Cerebellar cortex (tissue), 1 donor: ENCODE results near the gene HOXC9.
"Not testable (repeated sequence)": the region's sequence is repeated elsewhere in the genome, so short reads cannot be mapped to it uniquely, and the experiment has no call there.

Experiments
- DNase-seq: peaks from one replicate; pipeline ENCODE4 v3.0.0-alpha.2; 2015; ENCODE audit warnings: low spot score

The HOXC9 gene

DNA sequence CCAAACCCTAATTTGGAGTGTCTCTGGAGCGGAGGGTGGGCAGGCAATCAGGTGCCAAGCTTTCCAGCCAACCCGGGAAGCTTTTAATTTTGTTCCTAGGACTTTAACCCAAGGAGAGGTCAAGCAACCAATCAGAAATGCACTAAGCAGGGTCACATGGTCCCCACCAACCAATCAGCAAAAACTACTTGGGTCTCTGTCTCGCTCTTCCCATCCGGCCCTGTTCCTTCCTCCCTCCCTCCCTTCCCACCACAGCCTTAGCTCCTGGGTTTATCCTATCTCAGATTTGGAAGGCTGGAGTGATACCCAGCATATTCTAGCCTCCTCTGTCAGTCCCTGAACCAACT lies 40.2 kb downstream of the HOXC9 start:
- peak; percentile 68 for DNase-seq

DNA sequence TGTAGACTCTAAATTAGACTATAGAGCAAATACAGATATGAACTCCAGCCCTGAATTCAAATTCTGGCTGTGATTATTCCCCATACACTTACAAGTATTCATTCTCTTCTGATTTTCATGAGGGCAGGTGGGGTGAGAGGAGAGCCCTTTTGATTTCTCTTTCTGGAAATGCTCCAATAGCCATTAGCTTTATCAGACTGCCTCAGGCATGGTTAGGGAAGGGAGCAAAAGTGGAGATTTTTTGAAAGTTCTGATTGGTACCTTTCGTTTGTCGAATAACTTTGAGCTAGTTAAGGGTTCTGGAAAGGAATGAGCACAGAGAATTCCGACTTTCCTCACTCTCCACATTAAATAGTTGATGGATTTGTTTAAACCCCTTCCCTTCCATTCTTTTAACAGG lies 40.7 kb downstream of the HOXC9 start:
- DNase-seq = no peak

DNA sequence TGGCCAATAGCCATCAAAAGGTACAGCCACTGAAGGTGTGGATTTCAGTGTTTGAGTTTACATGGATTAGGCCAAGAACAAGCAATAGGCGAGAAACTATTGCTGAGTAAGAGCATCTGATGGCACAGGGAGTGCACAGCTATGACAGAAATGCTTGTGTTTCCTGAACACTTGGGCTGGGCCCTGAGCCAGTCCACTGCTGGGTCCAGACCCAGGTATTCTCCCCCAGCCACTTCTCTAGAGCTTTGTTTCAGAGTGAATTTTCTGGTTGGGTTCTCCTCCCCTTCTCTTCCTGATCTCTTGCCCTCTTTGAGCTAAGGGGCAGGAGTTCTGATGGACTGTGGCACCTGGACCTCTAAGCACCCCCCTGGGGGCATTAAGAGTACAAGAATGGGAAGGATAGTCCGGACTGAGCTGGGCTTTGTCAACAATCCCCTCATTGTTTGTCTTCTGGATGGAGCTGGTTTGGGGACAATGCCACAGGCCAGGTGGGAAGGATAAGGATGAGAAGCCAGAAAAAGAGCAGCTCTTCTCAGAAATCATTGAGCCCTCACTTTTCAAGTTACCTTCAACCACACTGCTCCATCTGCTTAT lies 41.2 kb downstream of the HOXC9 start:
- DNase-seq = no peak

DNA sequence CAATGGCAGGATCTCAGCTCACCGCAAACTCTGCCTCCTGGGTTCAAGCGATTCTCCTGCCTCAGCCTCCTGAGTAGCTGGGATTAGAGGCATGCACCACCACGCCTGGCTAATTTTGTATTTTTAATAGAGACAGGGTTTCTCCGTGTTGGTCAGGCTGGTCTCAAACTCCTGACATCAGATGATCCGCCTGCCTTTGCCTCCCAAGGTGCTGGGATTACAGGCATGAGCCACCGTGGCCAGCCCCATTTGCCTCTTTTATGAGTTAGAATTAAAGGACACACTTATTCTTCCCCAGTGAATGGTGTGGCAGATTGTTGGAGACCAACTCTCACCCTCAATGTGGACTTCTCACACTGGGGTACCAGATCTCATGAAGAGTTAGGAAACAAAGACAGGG lies 42.1 kb downstream of the HOXC9 start:
- not testable (repeated sequence) for DNase-seq

DNA sequence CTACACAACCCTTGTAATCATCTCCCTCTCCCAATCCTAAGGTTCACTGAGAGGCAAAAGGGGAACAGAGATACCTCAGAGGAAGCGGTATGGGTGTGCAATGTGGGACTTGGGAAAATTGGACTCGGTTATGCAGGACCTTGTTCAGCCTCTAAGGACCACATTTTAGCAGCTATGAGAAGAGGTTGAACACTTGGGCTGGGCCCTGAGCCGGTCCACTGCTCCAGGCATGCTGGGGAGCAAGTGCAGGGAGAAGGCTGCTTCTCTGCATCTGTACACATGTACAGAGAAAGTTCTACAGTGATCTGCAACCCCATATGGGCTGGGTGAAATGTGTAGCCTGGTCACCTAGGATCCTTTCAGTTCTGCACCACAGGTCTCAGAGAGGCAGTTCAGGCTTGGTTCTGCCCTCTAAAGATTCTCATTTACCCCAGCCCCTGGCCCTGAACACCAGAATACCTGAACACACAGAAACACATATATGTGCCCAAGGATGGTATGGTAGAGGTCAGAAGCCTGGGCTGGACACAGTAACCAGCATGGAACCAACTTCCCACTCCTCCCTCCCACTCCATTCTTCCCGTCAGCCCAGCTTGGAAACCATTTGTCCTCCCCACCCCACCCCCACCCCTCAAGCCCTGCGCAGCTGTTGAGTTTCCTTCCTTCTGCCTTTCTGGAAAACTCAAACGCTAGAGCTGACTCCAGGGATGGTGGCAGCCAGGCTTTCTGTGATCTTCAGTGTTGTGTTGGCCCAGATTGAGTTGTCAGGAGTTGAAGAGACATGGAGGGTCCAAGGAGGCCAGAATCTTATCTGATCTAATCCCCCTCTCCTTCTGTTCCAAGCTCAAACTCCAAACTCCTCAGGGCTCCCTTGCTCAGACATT lies 43.3 kb downstream of the HOXC9 start:
- DNase-seq = no peak

DNA sequence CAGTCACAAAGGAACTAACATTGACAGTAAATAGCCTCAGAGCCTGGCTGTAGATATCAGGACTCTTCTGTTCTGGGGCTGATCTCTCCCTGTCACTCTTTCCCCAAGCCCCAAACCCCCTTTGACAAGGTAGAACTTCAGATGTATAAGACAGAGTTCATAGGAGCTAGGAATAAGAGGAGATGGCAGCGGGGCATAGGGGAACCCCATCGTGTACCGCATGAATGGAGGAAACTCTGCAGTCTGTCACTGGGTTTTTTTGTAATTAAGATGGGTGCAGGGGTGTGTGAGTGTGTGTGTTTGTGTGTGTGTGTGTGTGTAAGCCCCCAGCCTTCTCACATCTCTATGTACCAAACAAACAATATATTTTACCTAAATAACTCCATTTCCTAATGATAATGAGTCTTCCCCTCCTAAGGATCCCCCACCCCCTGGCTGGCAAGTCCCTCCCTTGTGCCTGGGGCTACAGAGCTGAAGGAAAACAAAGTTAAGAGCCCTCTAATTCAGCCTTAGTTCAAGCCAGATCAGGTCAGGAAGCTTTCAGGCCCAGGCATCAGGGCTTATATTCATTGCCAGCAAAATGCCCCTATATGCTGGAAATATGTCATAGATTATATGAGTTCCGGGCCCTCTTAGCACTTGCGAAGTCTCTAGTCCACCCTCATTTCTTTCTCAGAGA lies 44.6 kb downstream of the HOXC9 start:
- DNase-seq = no peak

DNA sequence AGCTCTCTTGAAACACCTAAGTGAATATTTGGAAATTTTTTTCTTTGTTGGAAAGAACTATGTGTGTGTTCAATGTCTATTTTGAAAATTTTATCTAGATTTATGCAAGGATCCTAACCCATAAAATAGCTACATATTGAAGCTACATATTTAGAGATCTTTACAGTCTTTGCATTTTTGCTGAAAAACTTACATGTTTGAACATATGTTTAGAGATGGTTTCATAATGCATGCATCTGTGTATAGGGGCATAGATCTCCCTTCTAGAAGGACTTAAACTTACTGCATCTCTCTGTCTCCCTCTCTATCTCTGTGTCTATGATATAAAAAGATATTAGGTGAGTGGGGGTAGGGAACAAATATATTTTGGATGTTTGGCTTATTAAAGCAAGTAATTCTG lies 45.4 kb downstream of the HOXC9 start:
- DNase-seq = no peak

DNA sequence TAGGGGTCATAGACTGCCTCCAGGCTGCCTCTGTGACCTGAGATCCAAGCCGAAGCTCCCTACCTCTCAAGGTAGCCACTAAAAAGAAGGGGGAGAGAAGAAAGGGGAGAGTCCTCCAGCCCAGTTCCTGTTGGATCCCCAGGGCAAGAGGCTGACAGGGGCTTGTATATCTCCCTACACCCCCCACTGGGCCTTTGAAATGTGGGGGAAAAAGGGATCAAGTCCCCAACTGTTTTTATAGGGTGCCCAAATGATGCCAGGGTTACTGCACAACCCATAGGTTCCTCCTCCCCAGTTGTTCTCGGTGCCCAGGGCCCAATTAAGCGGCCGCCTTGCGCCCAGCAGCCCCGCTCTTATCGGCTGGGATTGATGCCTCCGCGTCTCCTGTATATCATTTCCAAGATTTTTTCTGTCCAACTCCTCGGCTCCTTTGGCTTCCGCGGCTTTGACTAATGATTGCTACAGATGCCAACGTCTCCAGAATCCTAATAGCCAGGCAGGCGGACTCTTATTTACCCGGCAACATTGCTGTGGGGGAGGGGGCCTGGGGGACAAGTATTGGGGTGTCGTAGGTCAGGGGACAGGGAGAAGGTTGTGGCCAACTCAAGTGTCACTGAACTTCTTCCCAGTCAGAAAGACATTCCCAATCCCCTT lies 46.0 kb downstream of the HOXC9 start:
- DNase-seq = no peak

DNA sequence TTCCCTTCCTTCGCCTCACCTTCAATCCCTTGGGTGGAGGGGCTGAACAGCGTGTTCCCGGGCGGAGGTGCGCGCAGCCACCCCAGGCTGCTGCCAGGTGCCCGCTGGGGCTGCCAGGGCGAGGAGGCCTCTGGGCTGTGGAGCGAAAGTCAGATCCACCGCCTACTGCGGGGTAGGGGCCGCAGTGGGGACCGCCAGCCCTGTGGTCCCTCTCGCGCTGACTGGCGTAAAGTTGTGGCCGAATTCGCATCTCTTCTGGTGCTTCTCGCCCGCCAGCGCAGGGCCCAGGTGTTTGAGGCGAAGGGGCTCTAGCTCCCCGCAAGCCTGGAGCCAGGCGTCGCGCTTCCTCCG lies 46.8 kb downstream of the HOXC9 start:
- DNase-seq = no peak

DNA sequence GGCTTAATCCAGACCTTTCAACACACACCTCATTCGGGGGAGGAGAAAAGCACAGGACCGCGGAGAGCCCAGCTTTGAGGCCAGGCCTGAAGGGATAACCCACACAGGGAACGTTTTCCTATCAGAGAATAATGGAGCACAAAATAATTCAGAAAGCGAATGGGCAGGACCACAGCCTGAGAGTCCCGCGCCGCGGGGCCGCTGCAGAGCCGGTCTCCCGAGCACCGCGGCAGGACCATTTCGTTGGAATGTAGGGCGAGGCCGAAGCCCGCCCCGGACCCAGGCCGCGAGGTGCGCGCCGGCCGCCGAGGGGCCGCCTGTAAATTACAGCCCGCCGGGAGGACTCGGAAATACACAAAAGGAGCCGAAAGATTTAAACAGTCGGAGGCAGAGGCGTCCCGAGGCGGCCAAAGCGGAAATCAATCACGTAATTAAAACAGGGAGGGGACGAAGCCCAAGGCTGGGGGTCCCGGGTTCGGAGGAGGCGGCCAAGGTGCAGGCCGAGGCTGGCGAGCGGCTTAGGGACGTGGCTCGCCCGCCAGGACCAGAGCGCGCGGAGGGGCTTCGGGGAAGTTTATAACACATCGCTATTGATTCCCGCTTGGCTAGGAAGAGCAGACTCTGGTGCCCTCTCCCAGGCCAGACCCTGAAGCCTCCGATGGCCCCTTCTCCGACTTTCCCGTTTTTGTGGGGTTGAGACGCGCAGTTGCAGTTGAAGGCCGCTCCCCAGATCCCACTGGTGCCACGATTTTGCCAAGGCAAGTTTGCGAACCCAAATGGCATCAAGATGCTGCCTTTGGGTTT lies 47.4 kb downstream of the HOXC9 start:
- no peak for DNase-seq

DNA sequence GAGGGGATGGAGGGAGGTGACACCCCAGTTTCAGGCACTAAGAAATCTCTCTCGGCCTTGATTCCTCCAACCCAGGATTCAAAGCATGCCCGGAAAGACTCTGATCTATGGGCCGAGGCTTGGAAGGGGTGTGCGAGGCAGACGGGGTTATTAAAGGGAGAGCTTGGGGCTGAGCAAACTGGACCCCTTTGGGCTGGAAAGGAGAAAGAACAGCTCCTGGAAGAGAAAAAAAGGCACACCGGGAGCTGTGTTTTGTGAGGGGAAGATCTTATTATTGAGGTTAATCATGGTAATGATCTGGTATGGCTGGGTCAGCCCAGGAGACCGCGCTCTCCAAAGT lies 48.0 kb downstream of the HOXC9 start:
- DNase-seq = no peak

DNA sequence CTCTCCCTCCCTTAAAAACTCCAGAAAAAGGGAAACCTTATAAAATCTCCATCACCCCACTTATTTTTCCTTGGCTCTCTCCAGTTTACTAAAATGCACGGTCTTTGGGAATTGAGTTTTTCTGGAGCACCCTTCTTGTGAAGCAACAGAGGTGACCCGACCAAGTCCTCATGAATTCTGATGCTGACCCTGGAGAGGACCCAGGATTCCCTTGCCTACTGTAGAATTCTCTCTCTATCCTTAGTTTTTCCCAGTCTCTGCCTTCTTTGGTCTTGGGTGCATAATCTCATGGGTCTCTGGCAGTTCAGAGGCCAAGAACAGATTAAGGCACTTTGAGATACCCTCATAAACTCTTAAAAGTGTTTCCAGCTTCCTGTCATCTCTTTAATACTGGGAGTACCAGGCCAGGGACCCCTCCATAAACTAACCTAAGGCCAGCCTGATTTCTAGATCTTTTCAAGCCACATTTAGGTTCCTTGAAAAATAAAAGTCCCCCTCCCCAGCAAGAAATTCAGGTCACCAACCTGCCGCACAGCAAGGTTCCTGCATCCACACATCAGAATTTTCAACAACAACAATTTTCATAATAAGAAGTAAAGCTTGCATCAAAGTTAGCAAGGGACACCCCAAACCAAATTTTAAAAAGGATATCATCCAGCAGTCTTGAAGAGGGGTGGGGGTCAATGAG lies 48.6 kb downstream of the HOXC9 start:
- no peak for DNase-seq

DNA sequence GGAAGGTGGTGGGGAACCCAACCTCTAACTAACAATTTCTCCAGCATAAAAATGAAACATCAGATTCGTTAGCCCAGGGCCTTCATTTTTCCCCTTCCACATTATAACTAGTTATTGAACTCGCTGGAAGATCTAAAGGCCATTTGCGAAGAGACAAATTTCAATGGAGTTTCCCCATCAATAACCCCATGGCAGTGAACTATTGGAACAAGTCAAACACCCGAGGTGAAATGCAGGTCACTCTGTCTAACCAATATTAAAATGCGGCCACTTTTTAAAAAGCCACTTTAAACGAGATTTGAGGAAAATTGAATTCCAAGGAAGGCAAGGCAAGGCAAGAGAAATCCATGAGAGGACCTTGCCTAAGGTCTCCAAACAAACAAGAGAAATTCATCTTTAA lies 49.1 kb downstream of the HOXC9 start:
- no peak for DNase-seq

DNA sequence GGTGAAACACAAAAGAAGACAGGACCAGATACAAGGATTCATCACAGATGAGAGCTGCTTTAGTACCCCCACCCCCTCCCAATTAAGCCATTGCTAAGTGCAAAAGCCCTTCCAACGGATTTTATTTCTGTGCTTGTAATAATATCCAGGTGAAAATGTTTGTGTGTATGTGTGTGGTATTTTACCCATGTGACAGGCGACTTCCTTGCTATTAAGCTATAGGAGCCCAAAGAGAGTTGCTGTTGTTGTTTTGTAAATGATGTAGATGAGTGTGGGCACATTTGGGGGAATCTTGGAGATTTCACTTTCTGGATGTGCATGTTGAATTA lies 50.5 kb downstream of the HOXC9 start:
- DNase-seq = no peak

DNA sequence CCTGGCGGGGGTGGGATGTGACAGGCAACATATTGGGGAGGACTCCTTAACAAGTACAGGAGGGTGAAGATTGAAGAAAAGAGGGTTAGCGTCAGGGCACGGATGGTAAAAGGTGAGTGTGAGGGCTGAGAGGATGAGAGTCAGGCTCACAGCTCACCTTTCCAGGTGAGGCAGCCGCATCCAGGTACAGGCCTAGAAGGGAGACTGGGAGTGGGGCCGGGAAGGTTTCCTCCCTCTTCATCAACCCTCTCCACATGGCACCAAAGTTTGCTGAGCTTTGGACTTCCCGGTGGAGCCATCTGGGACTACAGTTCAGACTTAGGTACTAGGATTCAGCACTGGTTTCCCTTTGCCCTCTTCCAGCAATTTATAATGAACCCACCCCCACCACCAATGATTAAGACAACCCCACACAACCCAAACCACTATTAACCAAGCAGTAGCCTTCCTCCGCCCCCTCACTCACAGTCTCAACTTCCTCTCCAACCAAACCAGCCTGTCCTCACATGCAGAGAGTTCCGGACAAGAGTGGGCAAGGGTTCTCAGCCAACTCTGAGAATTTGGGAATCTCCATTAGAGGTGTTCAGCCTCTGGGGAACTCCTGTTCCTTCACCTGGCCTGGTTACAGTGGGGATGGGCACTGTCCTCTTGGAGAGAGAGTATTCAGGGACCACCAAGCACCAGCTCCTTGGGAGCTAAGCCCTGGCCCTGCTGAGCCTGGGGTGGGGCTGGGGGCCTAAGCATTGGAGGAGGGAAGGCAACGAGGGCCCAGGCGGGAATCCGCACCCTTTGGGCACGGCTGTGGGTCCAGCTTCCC lies 51.3 kb downstream of the HOXC9 start:
- no peak for DNase-seq

DNA sequence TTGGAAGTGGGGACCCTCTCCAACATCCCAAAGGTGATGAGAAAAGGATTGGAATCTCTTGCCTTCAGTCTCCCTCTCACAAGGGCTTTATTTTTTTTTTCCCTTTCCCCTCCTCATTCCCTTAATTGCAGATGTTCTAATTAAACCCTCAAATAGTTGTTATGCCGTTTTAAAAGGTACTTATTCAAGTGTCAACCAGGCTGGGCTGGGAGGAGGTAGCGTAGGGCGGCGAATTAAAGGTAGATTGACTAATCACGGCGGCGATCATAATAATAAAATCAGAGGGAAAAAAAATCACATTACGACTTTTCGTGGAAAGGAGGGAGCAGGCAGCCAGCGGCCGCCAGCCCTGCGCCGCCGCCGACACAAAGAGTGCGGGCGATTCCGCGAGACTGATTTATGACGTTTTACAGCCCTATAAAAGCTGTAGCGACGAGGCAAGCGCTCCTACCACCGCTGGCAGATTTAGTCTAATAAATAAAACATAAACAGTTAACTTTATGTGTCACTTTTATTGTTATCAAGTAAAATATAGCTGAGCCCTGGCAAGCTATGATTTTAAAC lies 52.0 kb downstream of the HOXC9 start:
- DNase-seq = no peak

DNA sequence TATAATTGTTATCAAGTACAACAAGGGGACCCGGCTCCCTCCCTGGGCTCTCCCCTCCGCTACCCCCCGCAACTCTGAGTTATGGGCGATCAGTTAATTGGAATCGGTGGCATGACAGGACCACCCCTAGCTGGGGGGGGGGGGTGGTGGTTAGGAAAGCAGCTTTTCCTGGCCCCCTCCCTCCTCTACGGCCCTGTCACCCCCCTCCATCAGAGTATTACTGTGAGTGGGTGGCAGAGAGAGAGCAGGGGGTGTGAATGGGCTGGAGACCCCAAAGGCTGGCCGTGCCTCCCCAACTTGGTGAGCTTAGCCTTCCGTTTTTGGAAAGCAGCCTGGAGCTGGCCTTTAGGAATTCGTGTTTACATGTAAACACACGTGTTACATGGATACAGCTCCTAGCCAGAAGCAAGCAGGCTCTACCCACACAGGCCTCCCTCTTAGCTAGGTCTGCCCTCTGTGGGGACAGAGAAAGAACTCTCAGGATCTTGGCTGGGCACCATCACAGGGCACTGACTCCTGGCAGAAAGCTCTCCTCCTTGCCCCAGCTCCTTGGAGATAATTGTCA lies 52.6 kb downstream of the HOXC9 start:
- DNase-seq = no peak
